ENCODE data around the gene LDLRAD4.

- TF ChIP-seq CTCF (conservative IDR thresholded peaks at IDR 0.05) (no peak), EZH2 (IDR thresholded peaks at IDR 0.05; ENCODE audit: low read depth) (no peak)
These were observed 88.0 kb downstream of the LDLRAD4 start for GRCh38 chr18:13306583-13306982.

All from PC-9 (cell line).